ENCODE measurements around the gene C10orf53. TPM values are rescaled to one million over a fixed set of nuclear protein-coding genes. Genes with fewer than 3 reads are reported as not detected.

The C10orf53 gene
- total RNA-seq, 2 experiments from 2014 or later = not detected

GRCh38 chr10:49691588-49691987 lies 12.1 kb downstream of the C10orf53 start:
- H3K9me3 Mint-ChIP-seq = peaks cover under 1% of the 10 kb centered on the region
- no peak overlapping the region for H3K27ac ChIP-seq (ENCODE audit: low read depth in 1 of 2, low read length in 2 of 2)
- peaks cover 86% of the 10 kb centered on the region for H3K27me3 Mint-ChIP-seq
- peaks cover 26 to 45% of the 10 kb centered on the region in 2 experiments for H3K27me3 ChIP-seq (ENCODE audit: control insufficient read depth in 1 of 2, insufficient read depth in 2 of 2, low read length in 2 of 2)
- H3K4me3 ChIP-seq (ENCODE audit: low read length) = no peak overlapping the region
- intact Hi-C loops (cut with DNase I, micrococcal nuclease) = no loop called here
- no peak overlapping the region for H3K4me3 Mint-ChIP-seq
- TF ChIP-seq CTCF (IDR thresholded peaks at IDR 0.05) = no peak
- CTCF ChIA-PET = interaction anchor here (0.6 kb wide), 1 partner anchor 103 kb away, joined by 3 read pairs; no protein-coding TSS in a partner anchor
- H3K27ac Mint-ChIP-seq = no peak overlapping the region
- no peak for DNase-seq
- H3K36me3 Mint-ChIP-seq (ENCODE audit: low read depth) = no peaks in the 10 kb centered on the region
- H3K4me1 Mint-ChIP-seq (ENCODE audit: low read depth) = no peaks in the 10 kb centered on the region
- no peaks in the 10 kb centered on the region for H3K36me3 ChIP-seq (ENCODE audit: insufficient read depth, low read length)
- ATAC-seq (ENCODE audit: poor library complexity) = no peak
- no peaks in the 10 kb centered on the region for H3K4me1 ChIP-seq (ENCODE audit: insufficient read depth, low read length)
- POLR2A ChIA-PET = no interaction called here
- peaks cover 0 to 15% of the 10 kb centered on the region in 2 experiments for H3K9me3 ChIP-seq (ENCODE audit: control insufficient read depth in 1 of 2, insufficient read depth in 1 of 2, low read length in 2 of 2)

- H3K36me3 Mint-ChIP-seq (ENCODE audit: low read depth) = no peaks in the 10 kb centered on the region
Measured at GRCh38 chr10:49694466-49694865, 15.0 kb downstream of the C10orf53 start.

GRCh38 chr10:49696311-49696710 lies 16.9 kb downstream of the C10orf53 start:
- H3K4me1 Mint-ChIP-seq (ENCODE audit: low read depth) = no peaks in the 10 kb centered on the region
- H3K27me3 Mint-ChIP-seq = peaks cover 70% of the 10 kb centered on the region
- intact Hi-C loops (cut with DNase I, micrococcal nuclease) = no loop called here
- Histone ChIP-seq H3K9me3 (ENCODE audit: control insufficient read depth in 1 of 2, insufficient read depth in 1 of 2, low read length in 2 of 2) (peaks cover 0 to 3% of the 10 kb centered on the region in 2 experiments), H3K4me1 (ENCODE audit: insufficient read depth, low read length) (no peaks in the 10 kb centered on the region), H3K27me3 (ENCODE audit: control insufficient read depth in 1 of 2, insufficient read depth in 2 of 2, low read length in 2 of 2) (peaks cover 2 to 18% of the 10 kb centered on the region in 2 experiments), H3K27ac (ENCODE audit: low read depth in 1 of 2, low read length in 2 of 2) (no peak overlapping the region), H3K4me3 (ENCODE audit: low read length) (no peak overlapping the region), H3K36me3 (ENCODE audit: insufficient read depth, low read length) (no peaks in the 10 kb centered on the region)
- TF ChIP-seq CTCF (IDR thresholded peaks at IDR 0.05) = no peak
- H3K27ac Mint-ChIP-seq = no peak overlapping the region
- no peaks in the 10 kb centered on the region for H3K9me3 Mint-ChIP-seq
- H3K36me3 Mint-ChIP-seq (ENCODE audit: low read depth) = no peaks in the 10 kb centered on the region
- ChIA-PET POLR2A (no interaction called here), CTCF (no interaction called here)
- DNase-seq (no peak), ATAC-seq (ENCODE audit: poor library complexity) (no peak)
- no peak overlapping the region for H3K4me3 Mint-ChIP-seq

More at GRCh38 chr10:49694466-49694865, 15.0 kb downstream of the C10orf53 start:
- ChIA-PET POLR2A (no interaction called here), CTCF (no interaction called here)
- peaks cover 0 to 3% of the 10 kb centered on the region in 2 experiments for H3K9me3 ChIP-seq (ENCODE audit: control insufficient read depth in 1 of 2, insufficient read depth in 1 of 2, low read length in 2 of 2)
- Mint-ChIP-seq H3K4me3 (no peak overlapping the region), H3K27ac (no peak overlapping the region), H3K4me1 (ENCODE audit: low read depth) (no peaks in the 10 kb centered on the region), H3K9me3 (no peaks in the 10 kb centered on the region), H3K27me3 (peaks cover 73% of the 10 kb centered on the region)
- no peak for TF ChIP-seq CTCF (IDR thresholded peaks at IDR 0.05)
- no peak overlapping the region for H3K27ac ChIP-seq (ENCODE audit: low read depth in 1 of 2, low read length in 2 of 2)
- H3K4me1 ChIP-seq (ENCODE audit: insufficient read depth, low read length) = no peaks in the 10 kb centered on the region
- H3K36me3 ChIP-seq (ENCODE audit: insufficient read depth, low read length) = no peaks in the 10 kb centered on the region
- ATAC-seq (ENCODE audit: poor library complexity) = no peak
- H3K27me3 ChIP-seq (ENCODE audit: control insufficient read depth in 1 of 2, insufficient read depth in 2 of 2, low read length in 2 of 2) = peaks cover 12 to 33% of the 10 kb centered on the region in 2 experiments
- intact Hi-C loops (cut with DNase I, micrococcal nuclease) = no loop called here
- no peak for DNase-seq
- H3K4me3 ChIP-seq (ENCODE audit: low read length) = no peak overlapping the region
